ENCODE data around the gene MATN3. TPM values are rescaled to one million over a fixed set of nuclear protein-coding genes. Genes with fewer than 3 reads are reported as not detected.

Gene MATN3
- total and polyA plus RNA-seq, 9 of the 15 experiments (the other 6 are each of a cell fraction or from before 2014, with no cell fraction given), result not detected

- Histone ChIP-seq H3K4me3 (no peak overlapping the region), H3K36me3 (ENCODE audit: control insufficient read depth, insufficient read depth, low read length) (0 out of 3 replicates have a peak, but pooled peaks cover 3% of the 10 kb centered on the region), H3K27me3 (ENCODE audit: control insufficient read depth in 2 of 2, insufficient read depth in 2 of 2, low read length in 2 of 2) (no peaks in the 10 kb centered on the region), H3K4me1 (replicated peaks in 1 of 2; ENCODE audit: control insufficient read depth in 2 of 2, insufficient read depth in 2 of 2, low read length in 2 of 2) (no peaks in the 10 kb centered on the region), H2AFZ (ENCODE audit: low read depth, low read length) (no peak overlapping the region), H3K79me2 (ENCODE audit: control insufficient read depth, insufficient read depth, low read length) (no peaks in the 10 kb centered on the region), H3K9me1 (ENCODE audit: control insufficient read depth, insufficient read depth, low read length) (no peaks in the 10 kb centered on the region), H4K20me1 (replicated peaks; ENCODE audit: control insufficient read depth, insufficient read depth, low read length) (no peaks in the 10 kb centered on the region), H3K4me2 (ENCODE audit: insufficient read depth, low read length) (no peak overlapping the region), H3K27ac (ENCODE audit: extremely low read depth, low read depth, low read length) (no peak overlapping the region), H3K9me3 (replicated peaks; ENCODE audit: control insufficient read depth, insufficient read depth, low read depth, low read length) (no peaks in the 10 kb centered on the region), H3K9ac (ENCODE audit: insufficient read depth in 1 of 2, low read depth in 2 of 2, low read length in 2 of 2) (no peak overlapping the region)
- TF ChIP-seq POLR2B (IDR thresholded peaks at IDR 0.05; ENCODE audit: low read depth, partially characterized antibody) (no peak), KLF10 (CRISPR knock-in tag; IDR thresholded peaks at IDR 0.05) (no peak), NUFIP1 (IDR thresholded peaks at IDR 0.05; ENCODE audit: partially characterized antibody) (no peak), CBFB (CRISPR knock-in tag; IDR thresholded peaks at IDR 0.05) (no peak), ZNF384 (IDR thresholded peaks at IDR 0.05; ENCODE audit: low read depth, low read length) (no peak), CHCHD3 (CRISPR knock-in tag; IDR thresholded peaks at IDR 0.05) (no peak), ZEB2 (IDR thresholded peaks at IDR 0.05) (no peak), PHB2 (IDR thresholded peaks at IDR 0.05; ENCODE audit: low read depth) (no peak), CBX8 (IDR thresholded peaks at IDR 0.05; ENCODE audit: borderline replicate concordance, extremely low read depth, low read depth, low read length, poor library complexity, severe bottlenecking) (no peak)
- TF ChIP-seq, protein P1, sequence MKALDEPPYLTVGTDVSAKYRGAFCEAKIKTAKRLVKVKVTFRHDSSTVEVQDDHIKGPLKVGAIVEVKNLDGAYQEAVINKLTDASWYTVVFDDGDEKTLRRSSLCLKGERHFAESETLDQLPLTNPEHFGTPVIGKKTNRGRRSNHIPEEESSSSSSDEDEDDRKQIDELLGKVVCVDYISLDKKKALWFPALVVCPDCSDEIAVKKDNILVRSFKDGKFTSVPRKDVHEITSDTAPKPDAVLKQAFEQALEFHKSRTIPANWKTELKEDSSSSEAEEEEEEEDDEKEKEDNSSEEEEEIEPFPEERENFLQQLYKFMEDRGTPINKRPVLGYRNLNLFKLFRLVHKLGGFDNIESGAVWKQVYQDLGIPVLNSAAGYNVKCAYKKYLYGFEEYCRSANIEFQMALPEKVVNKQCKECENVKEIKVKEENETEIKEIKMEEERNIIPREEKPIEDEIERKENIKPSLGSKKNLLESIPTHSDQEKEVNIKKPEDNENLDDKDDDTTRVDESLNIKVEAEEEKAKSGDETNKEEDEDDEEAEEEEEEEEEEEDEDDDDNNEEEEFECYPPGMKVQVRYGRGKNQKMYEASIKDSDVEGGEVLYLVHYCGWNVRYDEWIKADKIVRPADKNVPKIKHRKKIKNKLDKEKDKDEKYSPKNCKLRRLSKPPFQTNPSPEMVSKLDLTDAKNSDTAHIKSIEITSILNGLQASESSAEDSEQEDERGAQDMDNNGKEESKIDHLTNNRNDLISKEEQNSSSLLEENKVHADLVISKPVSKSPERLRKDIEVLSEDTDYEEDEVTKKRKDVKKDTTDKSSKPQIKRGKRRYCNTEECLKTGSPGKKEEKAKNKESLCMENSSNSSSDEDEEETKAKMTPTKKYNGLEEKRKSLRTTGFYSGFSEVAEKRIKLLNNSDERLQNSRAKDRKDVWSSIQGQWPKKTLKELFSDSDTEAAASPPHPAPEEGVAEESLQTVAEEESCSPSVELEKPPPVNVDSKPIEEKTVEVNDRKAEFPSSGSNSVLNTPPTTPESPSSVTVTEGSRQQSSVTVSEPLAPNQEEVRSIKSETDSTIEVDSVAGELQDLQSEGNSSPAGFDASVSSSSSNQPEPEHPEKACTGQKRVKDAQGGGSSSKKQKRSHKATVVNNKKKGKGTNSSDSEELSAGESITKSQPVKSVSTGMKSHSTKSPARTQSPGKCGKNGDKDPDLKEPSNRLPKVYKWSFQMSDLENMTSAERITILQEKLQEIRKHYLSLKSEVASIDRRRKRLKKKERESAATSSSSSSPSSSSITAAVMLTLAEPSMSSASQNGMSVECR (CRISPR knock-in tag; IDR thresholded peaks at IDR 0.05), result no peak
- TF ChIP-seq, protein P2, sequence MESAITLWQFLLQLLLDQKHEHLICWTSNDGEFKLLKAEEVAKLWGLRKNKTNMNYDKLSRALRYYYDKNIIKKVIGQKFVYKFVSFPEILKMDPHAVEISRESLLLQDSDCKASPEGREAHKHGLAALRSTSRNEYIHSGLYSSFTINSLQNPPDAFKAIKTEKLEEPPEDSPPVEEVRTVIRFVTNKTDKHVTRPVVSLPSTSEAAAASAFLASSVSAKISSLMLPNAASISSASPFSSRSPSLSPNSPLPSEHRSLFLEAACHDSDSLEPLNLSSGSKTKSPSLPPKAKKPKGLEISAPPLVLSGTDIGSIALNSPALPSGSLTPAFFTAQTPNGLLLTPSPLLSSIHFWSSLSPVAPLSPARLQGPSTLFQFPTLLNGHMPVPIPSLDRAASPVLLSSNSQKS (CRISPR knock-in tag; IDR thresholded peaks at IDR 0.05), result no peak
- TF ChIP-seq, protein P3, sequence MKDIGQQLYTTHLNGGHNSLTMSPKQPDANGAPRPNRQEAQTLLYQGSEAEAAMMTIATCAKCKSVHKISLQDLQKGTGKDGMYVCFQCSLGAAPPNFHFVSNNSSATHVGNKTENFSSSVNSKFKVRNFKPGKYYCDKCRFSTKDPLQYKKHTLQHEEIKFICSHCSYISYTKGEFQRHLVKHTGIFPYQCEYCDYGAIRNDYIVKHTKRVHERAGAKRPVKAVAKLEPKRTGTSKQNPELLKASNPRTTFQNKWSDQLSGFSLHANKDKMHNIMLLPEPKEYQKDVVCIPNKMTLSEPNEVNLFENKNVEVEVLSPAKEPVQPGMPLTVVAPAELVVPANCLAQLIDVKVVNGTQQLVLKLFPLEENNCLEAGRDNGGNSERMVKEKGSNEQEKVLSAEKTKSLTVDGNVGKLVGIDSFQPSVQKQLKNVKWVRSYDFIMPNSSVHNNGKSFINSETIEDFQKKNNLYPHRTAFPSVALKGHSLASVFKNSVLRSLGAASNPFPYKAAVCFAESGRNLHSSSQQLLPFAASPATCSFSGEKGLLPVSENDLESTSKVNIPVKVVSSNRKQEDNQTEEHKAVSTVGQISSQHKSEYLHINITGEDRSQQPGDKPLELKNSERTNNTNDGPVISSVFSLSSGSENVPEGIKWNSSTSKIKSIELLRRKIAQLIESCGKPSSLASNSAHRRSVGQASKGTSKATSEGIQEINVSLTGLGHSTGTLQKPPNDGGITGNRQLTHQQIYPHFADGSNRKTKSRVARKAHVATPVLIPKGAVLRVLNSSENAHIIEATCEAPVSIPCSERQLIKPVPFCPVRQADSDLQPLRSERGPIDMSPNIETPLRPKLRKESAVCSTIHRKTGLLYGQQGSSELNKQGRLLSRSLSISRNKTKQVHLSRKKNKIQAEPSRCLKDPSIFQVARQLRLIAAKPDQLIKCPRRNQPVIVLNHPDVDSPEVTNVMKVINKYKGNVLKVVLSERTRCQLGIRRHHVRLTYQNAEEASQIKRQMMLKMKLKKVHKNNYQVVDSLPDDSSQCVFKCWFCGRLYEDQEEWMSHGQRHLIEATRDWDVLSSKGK (CRISPR knock-in tag; IDR thresholded peaks at IDR 0.05), result no peak
- 23% methylated on average over 2 of the region's 2 CpGs for WGBS (ENCODE audit: insufficient coverage, low coverage, missing lambda C conversion rate)
- in situ Hi-C loops (cut with MboI), result no loop called here
- ChIA-PET CTCF (ENCODE audit: low intra/inter-chr PET ratio) (no interaction called here), POLR2A (no interaction called here)
- no peak for DNase-seq (ENCODE audit: extremely low read depth in 1 of 4, low spot score in 3 of 4)
- no peak for FAIRE-seq
- intact Hi-C loops (cut with micrococcal nuclease), result no loop called here
- no peak for ATAC-seq
- BruUV-seq (replicated peaks), result no TSS peak
Observed at GRCh38 chr2:19944205-19944845, 68.1 kb downstream of the MATN3 start.

Measured in K562 (cell line).